H1 (cell line): Measurements from ENCODE around the gene CCDC154. TPM values are rescaled to one million over a fixed set of nuclear protein-coding genes. Genes with fewer than 3 reads are reported as not detected.

Experiments used
- CHD1 ChIP-seq: IDR thresholded peaks from 2 replicates; pipeline ENCODE4 v1.6.1; 2012; ENCODE audit warnings: low read depth, low read length, improper control_type of control experiment
- NRF1 ChIP-seq: IDR thresholded peaks from 2 replicates; pipeline ENCODE4 v1.6.1; 2011; ENCODE audit warnings: mild to moderate bottlenecking, low read depth, low read length, improper control_type of control experiment
- RFX5 ChIP-seq: IDR thresholded peaks from 2 replicates; pipeline ENCODE4 v1.6.1; 2011; ENCODE audit warnings: low read depth, low read length, improper control_type of control experiment, borderline replicate concordance
- RNF2 ChIP-seq: fragments of 200-900, 300-1000 bp; sonication (generic); IDR thresholded peaks from 2 replicates; pipeline ENCODE4 v1.7.1; 2016; ENCODE audit warnings: borderline replicate concordance, low read depth, mild to moderate bottlenecking, antibody characterized with exemption, low read length; ENCODE audit not compliant: poor library complexity, severe bottlenecking; ENCODE audit errors: missing control alignments
- RXRA ChIP-seq: IDR thresholded peaks from 2 replicates; pipeline ENCODE4 v1.6.1; 2011; ENCODE audit warnings: low read depth, mild to moderate bottlenecking, low read length, moderate library complexity; ENCODE audit not compliant: insufficient read depth
- SUZ12 ChIP-seq: fragments of 200-600 bp; sonication (generic); IDR thresholded peaks from 2 replicates; pipeline ENCODE4 v1.6.1; 2012; ENCODE audit warnings: mild to moderate bottlenecking, inconsistent platforms, low read length, moderate library complexity, mixed read lengths
- TAF7 ChIP-seq: optimal IDR thresholded peaks from 2 replicates; pipeline ENCODE3; 2011; ENCODE audit warnings: low read depth, mild to moderate bottlenecking, inconsistent platforms, low read length, moderate library complexity, borderline replicate concordance
- polyA plus RNA-seq, 7 experiments: library from polyadenylated mRNA; depleted of rRNA in 3 of 7; stranded (reverse) in 5 of 7; unstranded in 2 of 7; fragments of >200 nt in 5 of 7; fragments of 200-250 nt in 2 of 7; gene quantifications; 1 replicate in 5 of 7; 2 replicates in 1 of 7; 4 replicates in 1 of 7; pipeline versions ENCODE4 v1.2.1 to v1.2.3, GENCODE V29; 2011 to 2013; ENCODE audit warnings: missing spikeins in 2 of 7, mixed read lengths in 2 of 7
- total RNA-seq: library from RNA; stranded (reverse); fragmentation: NEBNext Ultra II Directional; extraction: Animal tissue kit (Norgen Biotek cat#: 25700); gene quantifications from 2 replicates; pipeline ENCODE4 v1.2.1, GENCODE V29; 2021
- TF ChIP-seq, protein P1 (sequence below): IDR thresholded peaks from 2 replicates; pipeline ENCODE4 v1.6.1; 2012; ENCODE audit warnings: inconsistent platforms

CCDC154 gene
- total and polyA plus RNA-seq, 2 of the 8 experiments (the other 6 are each of a cell fraction or from before 2014, with no cell fraction given) = 0.15 to 0.88 TPM

DNA sequence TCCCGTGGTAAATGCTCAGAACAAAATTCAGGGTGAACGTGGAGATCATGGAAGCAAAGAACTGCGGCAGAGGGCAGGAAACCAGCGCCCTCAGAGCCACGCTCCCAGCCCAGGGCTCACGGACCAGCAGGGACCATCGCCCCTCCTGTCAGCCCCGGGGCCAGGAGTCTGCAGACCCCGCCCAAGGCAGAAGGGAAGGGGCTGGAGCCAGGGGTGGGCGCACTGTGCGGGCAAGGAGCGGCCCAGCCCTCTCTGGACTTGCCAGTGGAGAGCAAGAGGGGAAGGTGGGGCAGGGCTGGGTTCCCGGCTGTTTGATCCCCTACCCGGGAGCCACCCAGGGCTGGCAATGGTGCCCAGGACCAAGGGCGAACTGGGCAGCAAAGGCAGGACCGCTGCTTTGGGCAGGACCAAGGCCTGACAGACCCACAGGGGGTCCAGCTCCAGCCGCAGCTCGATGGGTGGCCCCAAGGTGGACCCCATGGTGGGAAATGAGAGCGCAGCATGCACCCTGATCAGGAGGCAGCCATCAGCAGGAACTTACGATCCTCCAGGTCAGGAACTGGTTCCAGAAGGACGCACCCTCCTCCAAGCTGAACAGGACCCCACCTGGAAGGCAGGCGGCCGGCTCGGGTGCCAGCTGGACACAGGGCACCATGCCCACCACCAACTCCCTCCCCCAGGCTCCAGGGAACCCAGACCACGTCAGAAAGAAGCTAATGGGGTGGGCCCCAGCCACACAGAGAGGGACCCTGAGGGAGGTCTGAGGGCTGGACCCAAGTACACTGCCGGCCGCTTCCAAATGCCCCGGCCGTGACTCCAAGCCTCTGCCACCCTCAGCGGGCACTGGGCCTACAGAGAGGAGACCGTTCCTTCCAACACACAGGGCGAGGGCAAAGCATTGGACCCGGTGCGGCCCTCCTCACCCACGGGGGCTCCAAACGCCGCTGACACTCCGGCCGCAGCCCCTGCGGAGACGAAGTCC lies 11.1 kb upstream of the CCDC154 start (continued):
- TF ChIP-seq SUZ12 = no peak
- no peak for TF ChIP-seq RNF2
- TF ChIP-seq RFX5 = no peak
- TF ChIP-seq TAF7 = no peak
- TF ChIP-seq NRF1 = no peak
- TF ChIP-seq RXRA = no peak
- TF ChIP-seq, protein P1, sequence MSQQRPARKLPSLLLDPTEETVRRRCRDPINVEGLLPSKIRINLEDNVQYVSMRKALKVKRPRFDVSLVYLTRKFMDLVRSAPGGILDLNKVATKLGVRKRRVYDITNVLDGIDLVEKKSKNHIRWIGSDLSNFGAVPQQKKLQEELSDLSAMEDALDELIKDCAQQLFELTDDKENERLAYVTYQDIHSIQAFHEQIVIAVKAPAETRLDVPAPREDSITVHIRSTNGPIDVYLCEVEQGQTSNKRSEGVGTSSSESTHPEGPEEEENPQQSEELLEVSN = no peak
- TF ChIP-seq CHD1 = no peak
